HL-60/S4 (cell line): Measurements from ENCODE around the gene FIGN.

Source experiments
- in situ Hi-C: fragments of 300-500 bp; cut with MboI; formaldehyde crosslinking; loops from 2 replicates; pipeline ENCODE4 v1.14.3; 2022; ENCODE audit warnings: low sequenced_read_pairs

Gene FIGN, protein sequence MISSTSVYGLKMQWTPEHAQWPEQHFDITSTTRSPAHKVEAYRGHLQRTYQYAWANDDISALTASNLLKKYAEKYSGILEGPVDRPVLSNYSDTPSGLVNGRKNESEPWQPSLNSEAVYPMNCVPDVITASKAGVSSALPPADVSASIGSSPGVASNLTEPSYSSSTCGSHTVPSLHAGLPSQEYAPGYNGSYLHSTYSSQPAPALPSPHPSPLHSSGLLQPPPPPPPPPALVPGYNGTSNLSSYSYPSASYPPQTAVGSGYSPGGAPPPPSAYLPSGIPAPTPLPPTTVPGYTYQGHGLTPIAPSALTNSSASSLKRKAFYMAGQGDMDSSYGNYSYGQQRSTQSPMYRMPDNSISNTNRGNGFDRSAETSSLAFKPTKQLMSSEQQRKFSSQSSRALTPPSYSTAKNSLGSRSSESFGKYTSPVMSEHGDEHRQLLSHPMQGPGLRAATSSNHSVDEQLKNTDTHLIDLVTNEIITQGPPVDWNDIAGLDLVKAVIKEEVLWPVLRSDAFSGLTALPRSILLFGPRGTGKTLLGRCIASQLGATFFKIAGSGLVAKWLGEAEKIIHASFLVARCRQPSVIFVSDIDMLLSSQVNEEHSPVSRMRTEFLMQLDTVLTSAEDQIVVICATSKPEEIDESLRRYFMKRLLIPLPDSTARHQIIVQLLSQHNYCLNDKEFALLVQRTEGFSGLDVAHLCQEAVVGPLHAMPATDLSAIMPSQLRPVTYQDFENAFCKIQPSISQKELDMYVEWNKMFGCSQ

GRCh38 chr2:163735685-163736432, at the start of gene FIGN:
TSS of gene FIGN (minus strand) at chr2:163736008. CDS start at chr2:163734927, 1,081 bp downstream.
- in situ Hi-C loops: no loop called here

GRCh38 chr2:163785162-163785561, 49.4 kb upstream of the FIGN start:
- in situ Hi-C loops: no loop called here

- in situ Hi-C loops: no loop called here
Observed at GRCh38 chr2:163779970-163780597, 44.3 kb upstream of the FIGN start.

DNA sequence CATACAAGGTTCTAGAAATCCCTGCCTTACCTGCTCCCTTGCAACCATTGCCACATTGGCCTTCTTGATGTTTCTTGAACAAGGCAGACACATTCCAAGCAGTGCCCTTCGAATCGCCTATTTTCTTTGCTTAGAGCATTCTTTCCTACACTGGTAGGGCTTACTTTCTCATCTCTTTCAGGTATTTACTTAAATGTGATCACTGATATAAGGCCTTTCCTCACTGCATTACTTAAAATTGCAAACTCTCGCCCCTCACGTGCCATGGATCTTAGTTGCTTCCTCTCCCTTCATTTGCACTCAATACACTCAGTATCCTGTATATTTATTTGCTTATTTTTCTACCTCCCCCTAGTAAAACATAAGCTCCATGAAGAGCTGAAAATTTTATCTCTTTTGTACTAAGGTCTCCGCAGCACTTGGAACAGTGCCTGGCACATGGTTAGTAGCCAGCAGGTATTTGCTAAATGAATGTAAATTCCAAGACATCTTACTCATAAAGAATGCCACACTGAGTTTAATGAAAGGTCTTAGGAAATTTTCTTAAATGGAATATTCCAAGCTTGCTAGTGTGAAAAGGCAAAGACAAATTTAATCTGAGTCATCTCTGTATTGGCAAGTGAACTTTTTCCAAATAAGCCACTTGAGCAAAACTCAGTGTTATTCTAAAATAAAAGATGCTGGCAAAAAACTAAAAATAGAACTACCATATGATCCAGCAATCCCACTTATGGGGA, 42.4 kb upstream of the FIGN start:
- in situ Hi-C loops: no loop called here

- in situ Hi-C loops: no loop called here
Observed at GRCh38 chr2:163775304-163775703, 39.5 kb upstream of the FIGN start.

DNA sequence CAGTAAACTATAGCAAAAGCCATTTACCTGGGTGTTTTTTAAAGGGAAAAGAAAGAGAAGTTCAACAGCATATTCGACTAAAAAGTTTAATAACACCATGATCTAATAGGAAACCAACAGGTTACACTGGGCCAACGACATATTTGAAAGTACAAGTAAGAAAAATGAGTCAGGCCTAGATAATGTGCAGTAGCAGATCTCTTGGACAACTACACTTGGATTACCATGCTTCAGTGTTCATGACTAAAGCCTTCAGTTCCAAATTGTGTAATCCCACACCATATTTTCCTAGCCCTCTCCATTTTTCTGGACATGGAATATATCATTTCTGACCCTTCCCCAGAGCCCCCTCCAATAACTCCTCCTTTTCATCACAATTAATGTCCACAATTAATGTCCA, 39.1 kb upstream of the FIGN start:
- in situ Hi-C loops: no loop called here

DNA sequence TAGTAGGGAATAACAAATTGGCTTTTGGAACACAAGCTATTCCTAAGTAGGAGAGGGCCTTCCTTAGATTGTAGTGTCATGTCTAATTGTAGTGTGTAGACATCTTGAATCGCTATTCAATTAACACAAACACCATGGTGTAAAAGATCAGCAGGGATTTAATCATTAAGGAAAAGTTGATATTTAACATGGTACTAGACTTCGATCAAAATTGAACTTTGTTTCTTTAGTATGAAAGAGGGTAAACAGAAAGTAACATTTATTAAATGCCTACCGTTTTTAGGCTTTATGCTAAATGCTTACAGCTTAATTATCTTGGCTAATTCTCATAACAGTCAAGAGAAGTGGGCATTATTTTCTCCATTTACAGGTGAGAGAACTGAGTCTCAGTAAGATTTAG, 37.5 kb upstream of the FIGN start:
- in situ Hi-C loops: no loop called here

DNA sequence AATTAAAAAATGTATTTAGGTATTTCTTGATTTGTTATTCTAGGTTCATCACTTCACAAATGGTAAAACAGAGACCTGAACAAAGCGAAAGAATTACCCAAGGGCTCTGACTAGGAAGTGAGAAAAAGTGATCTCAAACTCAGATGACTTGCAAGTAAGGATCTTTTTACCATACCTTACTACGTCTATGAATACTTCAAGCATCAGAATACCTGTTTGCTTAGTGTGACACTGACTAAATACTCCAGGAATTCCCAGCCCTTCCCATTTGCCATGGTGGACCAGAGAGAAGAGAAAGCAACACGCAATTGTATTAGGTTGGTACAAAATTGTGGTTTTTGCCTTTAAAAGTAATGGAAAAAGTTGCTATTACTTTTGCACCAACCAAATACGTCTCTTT, 35.8 kb upstream of the FIGN start:
- in situ Hi-C loops: no loop called here

DNA sequence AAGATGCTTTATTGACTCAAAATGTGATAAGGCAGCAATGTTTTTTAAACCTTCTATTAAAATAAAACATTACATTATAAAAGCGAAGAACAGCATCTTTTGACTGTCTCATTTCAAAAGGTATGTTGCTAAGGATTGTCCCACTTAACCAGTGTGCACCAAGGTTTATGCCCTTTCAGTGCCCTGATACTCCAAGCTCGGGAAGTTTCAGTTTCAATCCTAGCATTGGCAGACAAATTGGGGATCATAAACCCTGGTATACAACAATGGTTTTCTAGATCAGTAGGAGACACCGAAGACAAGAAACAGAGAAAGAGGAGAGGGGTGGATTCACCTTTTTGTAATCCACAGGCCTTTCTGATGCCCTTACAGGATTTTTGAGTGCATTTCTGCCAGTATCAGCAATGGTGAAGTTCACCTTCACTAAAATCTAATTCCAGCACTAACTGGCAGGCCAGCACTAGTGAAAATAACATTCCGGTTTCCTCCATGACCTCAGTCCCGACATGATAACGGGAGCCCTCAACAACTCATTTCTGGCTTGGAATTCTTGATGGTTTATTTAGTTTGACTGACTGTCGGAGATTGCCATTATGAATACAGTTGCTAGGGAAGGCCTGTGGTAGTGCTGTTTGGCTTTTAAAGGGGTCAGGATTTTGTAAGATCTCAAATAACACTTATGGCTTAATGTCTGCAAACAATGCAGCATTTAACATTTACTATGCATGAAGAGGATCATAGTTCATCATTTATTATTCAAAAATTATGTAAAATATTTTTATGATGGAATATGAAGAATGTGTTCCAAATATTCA, 33.3 kb upstream of the FIGN start:
- in situ Hi-C loops: no loop called here

- in situ Hi-C loops: no loop called here
Observed at GRCh38 chr2:163767097-163767496, 31.3 kb upstream of the FIGN start.

- in situ Hi-C loops: no loop called here
Observed at GRCh38 chr2:163764566-163764965, 28.8 kb upstream of the FIGN start.

- in situ Hi-C loops: no loop called here
Observed at GRCh38 chr2:163759013-163759412, 23.2 kb upstream of the FIGN start.

GRCh38 chr2:163757814-163758213, 22.0 kb upstream of the FIGN start:
- in situ Hi-C loops: no loop called here

DNA sequence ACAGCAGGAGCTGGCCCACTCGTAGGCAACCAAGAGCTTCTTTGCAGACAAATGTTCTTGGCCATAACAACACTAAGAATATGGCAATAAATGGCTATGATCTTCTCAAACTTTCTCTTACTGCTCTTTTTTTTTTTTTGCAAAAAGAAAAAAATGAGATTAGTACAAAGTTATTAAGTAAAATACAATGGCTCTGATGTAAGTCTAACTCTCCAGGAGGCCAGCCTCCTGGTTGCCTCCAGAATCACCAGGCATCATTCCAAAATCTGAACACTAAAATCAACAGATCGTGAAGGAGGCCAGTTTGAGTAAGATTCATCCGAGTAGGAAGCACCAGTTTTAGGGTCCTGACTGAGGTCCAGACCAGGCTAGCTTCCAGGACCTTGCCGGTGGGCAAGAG, 20.8 kb upstream of the FIGN start:
- in situ Hi-C loops: no loop called here

GRCh38 chr2:163755366-163755765, 19.6 kb upstream of the FIGN start:
- in situ Hi-C loops: no loop called here

DNA sequence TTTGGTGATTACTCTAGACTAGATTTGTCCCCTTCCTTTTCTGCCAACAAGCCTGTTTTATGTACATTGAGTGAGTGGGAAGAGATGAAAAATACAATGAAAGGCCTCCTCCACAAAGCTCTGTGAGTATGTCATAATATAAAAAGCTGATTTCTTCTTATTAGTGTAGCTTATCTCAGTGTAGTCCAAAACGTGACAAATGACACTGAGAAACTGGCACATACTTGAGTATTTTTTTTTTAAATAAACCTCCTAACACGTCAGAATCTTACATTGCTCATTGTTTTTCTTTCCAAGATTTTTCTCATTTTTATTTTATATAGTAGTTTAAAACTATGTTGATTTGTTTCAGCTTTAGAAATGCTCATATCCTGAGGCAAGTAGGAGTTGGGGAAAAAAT, 17.9 kb upstream of the FIGN start:
- in situ Hi-C loops: no loop called here

DNA sequence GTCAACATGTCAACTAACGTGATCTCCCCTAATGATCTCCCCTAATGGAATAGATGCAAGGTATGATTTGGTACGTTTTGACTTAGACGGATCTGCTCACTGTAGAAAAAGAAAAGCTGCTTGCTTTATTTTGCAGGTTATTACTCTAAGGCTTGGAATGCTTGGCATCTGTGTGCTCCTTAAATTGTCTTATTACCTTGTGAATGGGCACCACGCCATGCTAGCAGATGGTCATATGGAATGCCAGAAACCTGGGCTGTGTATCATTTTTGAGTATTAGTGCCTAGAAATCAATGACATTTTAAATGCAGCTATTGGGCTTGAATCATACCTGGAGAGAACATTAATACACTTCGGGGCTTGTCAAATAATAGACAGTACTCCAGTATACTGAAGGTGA, 16.5 kb upstream of the FIGN start:
- in situ Hi-C loops: no loop called here

DNA sequence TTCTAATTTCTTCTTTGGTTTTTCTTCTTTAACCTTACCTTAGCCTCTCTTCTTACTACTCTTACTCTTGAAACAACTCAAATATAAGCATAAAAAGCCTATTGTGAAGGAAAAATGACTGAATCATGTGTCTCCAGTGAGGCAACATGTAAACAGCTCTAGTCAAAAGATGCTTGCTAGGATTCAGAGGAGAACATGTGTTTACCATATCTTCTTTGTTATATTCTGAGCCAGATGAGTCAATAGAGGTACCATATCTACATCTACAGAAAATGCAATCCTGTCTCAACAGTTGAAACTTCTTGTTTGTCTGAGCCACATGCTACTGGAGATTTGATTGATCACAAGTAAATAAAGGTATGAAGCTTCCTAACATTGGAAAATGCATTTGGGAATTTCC, 15.9 kb upstream of the FIGN start:
- in situ Hi-C loops: no loop called here

GRCh38 chr2:163748420-163748819, 12.6 kb upstream of the FIGN start:
- in situ Hi-C loops: no loop called here

GRCh38 chr2:163741435-163741834, 5.6 kb upstream of the FIGN start:
- in situ Hi-C loops: no loop called here
